Endothelial cell of umbilical vein (primary cell): ENCODE measurements around the gene SKA1. TPM values are rescaled to one million over a fixed set of nuclear protein-coding genes. Genes with fewer than 3 reads are reported as not detected.

ENCODE experiments used
- BruUV-seq: library from RNA; stranded (reverse); fragments of 400-500 nt; replicated peaks from 2 replicates; lab custom pipeline; 2021; lab: Mats Ljungman, UMichigan
- CTCF ChIA-PET: fragments of 300-600, 350-600 bp; sonication (Branson Sonifier 250); formaldehyde crosslinking; loops from one replicate; lab custom pipeline; 2021; ENCODE audit warnings: antibody characterized with exemption, inconsistent platforms; lab: Charles Lee
- POLR2A ChIA-PET: fragments of 300-600, 350-600 bp; sonication (Branson Sonifier 250); formaldehyde crosslinking; loops from one replicate; lab custom pipeline; 2021; ENCODE audit warnings: antibody characterized with exemption, inconsistent platforms; lab: Charles Lee
- DNase-seq: peaks from one replicate; pipeline ENCODE4 v3.0.0-alpha.2; 2011; ENCODE audit warnings: low read depth, low spot score
- FAIRE-seq: peaks from 2 replicates; lab custom pipeline; 2011; peaks lifted over from hg19 to GRCh38; lab: Jason Lieb, UNC
- H2AFZ ChIP-seq: 2 replicates; pipeline ENCODE4 v1.6.0; 2012; ENCODE audit warnings: low read depth, low read length, control low read depth, inconsistent platforms
- H3K27ac ChIP-seq: 2 replicates; pipeline ENCODE4 v1.5.1; 2011; ENCODE audit warnings: low read depth, mild to moderate bottlenecking, control low read depth, low read length, moderate library complexity; ENCODE audit not compliant: insufficient read depth
- H3K27me3 ChIP-seq, 2 experiments: 2 replicates each; pipeline versions ENCODE4 v1.6.0 to v1.6.1; 2011; ENCODE audit warnings: low read length in 2 of 2, mixed read lengths in 1 of 2; ENCODE audit not compliant: control insufficient read depth in 2 of 2, insufficient read depth in 2 of 2
- H3K36me3 ChIP-seq, 2 experiments: 2 replicates in 1 of 2; 3 replicates in 1 of 2; pipeline ENCODE4 v1.5.1; 2011; ENCODE audit warnings: low read length in 2 of 2, mild to moderate bottlenecking in 1 of 2, moderate library complexity in 1 of 2; ENCODE audit not compliant: control insufficient read depth in 2 of 2, insufficient read depth in 2 of 2; ENCODE audit errors: extremely low read depth in 1 of 2
- H3K4me1 ChIP-seq: 3 replicates; pipeline ENCODE4 v1.5.1; 2011; ENCODE audit warnings: mild to moderate bottlenecking, low read length; ENCODE audit not compliant: control insufficient read depth, insufficient read depth; ENCODE audit errors: extremely low read depth
- H3K4me2 ChIP-seq: 2 replicates; pipeline ENCODE4 v1.6.1; 2011; ENCODE audit warnings: low read length, control low read depth, mixed read lengths; ENCODE audit not compliant: insufficient read depth
- H3K4me3 ChIP-seq, 3 experiments: fragments of 200-600 bp in 1 of 3; sonication (generic), shearing (Covaris generic) in 1 of 3; replicated peaks in 1 of 3; 2 replicates each; pipeline ENCODE4 v1.5.1; 2011 to 2016; ENCODE audit warnings: control low read depth in 3 of 3, low read length in 3 of 3, mild to moderate bottlenecking in 2 of 3, inconsistent platforms in 1 of 3, low read depth in 1 of 3, moderate library complexity in 1 of 3; ENCODE audit not compliant: insufficient read depth in 1 of 3
- H3K79me2 ChIP-seq: 2 replicates; pipeline ENCODE4 v1.6.0; 2012; ENCODE audit warnings: low read length, inconsistent platforms; ENCODE audit not compliant: control insufficient read depth, insufficient read depth
- H3K9ac ChIP-seq: replicated peaks from 2 replicates; pipeline ENCODE3; 2011; ENCODE audit warnings: low read length, control low read depth; ENCODE audit not compliant: insufficient read depth; ENCODE audit errors: extremely low read depth
- H3K9me1 ChIP-seq: replicated peaks from 3 replicates; pipeline ENCODE4 v1.6.0; 2011; ENCODE audit warnings: mild to moderate bottlenecking, low read length; ENCODE audit not compliant: control insufficient read depth, insufficient read depth; ENCODE audit errors: extremely low read depth
- H3K9me3 ChIP-seq: replicated peaks from 2 replicates; pipeline ENCODE4 v1.5.1; 2012; ENCODE audit warnings: low read length, inconsistent platforms; ENCODE audit not compliant: control insufficient read depth, insufficient read depth
- H4K20me1 ChIP-seq: replicated peaks from 2 replicates; pipeline ENCODE3; 2011; ENCODE audit warnings: mild to moderate bottlenecking, low read length; ENCODE audit not compliant: control insufficient read depth, insufficient read depth; ENCODE audit errors: extremely low read depth
- CTCF ChIP-seq, 2 donors: IDR thresholded peaks; 1 replicate in 1 of 2; 2 replicates in 1 of 2; pipeline ENCODE4 v1.5.1; 2011; ENCODE audit warnings: low read length in 2 of 2, mild to moderate bottlenecking in 2 of 2, moderate library complexity in 2 of 2, control low read depth in 1 of 2, inconsistent platforms in 1 of 2, low read depth in 1 of 2; ENCODE audit not compliant: insufficient read depth in 1 of 2; ENCODE audit errors: extremely low read depth in 1 of 2
- EZH2 ChIP-seq: IDR thresholded peaks from 2 replicates; pipeline ENCODE4 v1.6.1; 2012; ENCODE audit warnings: borderline replicate concordance, low read depth, mild to moderate bottlenecking, moderate library complexity, low read length, inconsistent platforms; ENCODE audit not compliant: severe bottlenecking
- FOS ChIP-seq: IDR thresholded peaks from 2 replicates; pipeline ENCODE4 v1.6.1; 2011; ENCODE audit warnings: mild to moderate bottlenecking, low read length, moderate library complexity, borderline replicate concordance; ENCODE audit not compliant: insufficient read depth
- GATA2 ChIP-seq: IDR thresholded peaks from 2 replicates; pipeline ENCODE4 v1.7.0; 2011; ENCODE audit warnings: low read depth, mild to moderate bottlenecking, moderate library complexity, mixed read lengths, low read length; ENCODE audit not compliant: insufficient read length, insufficient read depth
- JUN ChIP-seq: IDR thresholded peaks from 2 replicates; pipeline ENCODE4 v1.6.1; 2011; ENCODE audit warnings: borderline replicate concordance, low read depth; ENCODE audit not compliant: insufficient read length, insufficient read depth
- MAX ChIP-seq: IDR thresholded peaks from 2 replicates; pipeline ENCODE4 v1.6.1; 2011; ENCODE audit not compliant: insufficient read depth, insufficient read length
- MYC ChIP-seq: IDR thresholded peaks from one replicate; pipeline ENCODE4 v1.6.1; 2011; ENCODE audit warnings: mild to moderate bottlenecking, low read depth, low read length
- POLR2A ChIP-seq: IDR thresholded peaks from 2 replicates; pipeline ENCODE4 v1.6.1; 2012; ENCODE audit warnings: low read depth, mild to moderate bottlenecking, control low read depth, low read length
- POLR2AphosphoS5 ChIP-seq: IDR thresholded peaks from 2 replicates; pipeline ENCODE4 v1.6.1; 2012; ENCODE audit warnings: low read depth, mild to moderate bottlenecking, control low read depth, low read length, moderate library complexity; ENCODE audit not compliant: insufficient read depth
- dilution Hi-C: fragments of 300-500 bp; cut with MboI; formaldehyde crosslinking; loops from one replicate; pipeline ENCODE4 v1.15.0; 2019; ENCODE audit warnings: low sequenced_read_pairs; ENCODE audit not compliant: extremely low pct_ligation_motif_present
- intact Hi-C: fragments of 100-400 bp; cut with micrococcal nuclease; formaldehyde crosslinking; loops from one replicate; pipeline ENCODE4 v1.10.0; 2022
- polyA plus RNA-seq, 4 experiments: library from polyadenylated mRNA; depleted of rRNA in 3 of 4; stranded (reverse) in 3 of 4; unstranded in 1 of 4; fragments of >200 nt; gene quantifications; 2 replicates each; pipeline versions ENCODE4 v1.2.1 to v1.2.3, GENCODE V29; 2011 to 2012; ENCODE audit warnings: missing spikeins in 1 of 4
- total RNA-seq: library from RNA; stranded (reverse); gene quantifications from 2 replicates; pipeline ENCODE4 v1.2.3, GENCODE V29; 2021

SKA1 gene
- total and polyA plus RNA-seq, 2 donors (not counting 3 experiments of a cell fraction or from before 2014, with no cell fraction given), result 8.7 to 23.9 TPM

DNA sequence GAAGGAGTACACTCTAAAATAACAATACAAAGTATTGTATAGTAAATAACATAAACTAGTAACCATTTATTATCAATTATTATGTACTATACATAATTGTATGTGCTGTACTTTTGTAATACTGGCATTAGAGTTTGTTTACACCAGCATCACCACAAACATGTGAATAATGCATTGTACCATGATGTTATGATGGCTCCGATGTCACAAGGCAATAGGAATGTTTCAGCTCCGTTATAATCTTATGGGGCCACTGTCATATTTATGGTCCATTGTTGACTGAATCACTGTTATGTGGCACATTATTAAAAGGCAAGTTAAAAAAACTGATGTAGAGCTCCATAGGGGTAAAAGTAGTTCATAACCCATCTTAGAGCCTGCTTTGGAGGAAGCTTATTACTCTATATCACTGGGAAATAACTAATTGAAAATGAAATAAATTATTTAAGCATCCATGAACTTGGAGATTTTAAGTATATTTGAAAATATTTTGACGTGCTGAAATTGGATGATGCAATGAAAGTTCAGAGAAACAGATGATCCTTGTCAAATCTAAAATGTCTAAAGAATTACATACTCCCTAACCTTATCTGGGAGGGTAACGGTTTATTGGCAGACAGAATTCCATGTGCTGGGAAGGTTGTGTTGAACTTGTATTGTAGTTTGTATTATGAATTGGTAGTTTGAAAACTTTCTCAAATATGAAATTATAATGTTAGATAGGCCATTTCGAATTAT, 2.4 kb downstream of the SKA1 start:
- Histone ChIP-seq H3K9me3 (no peaks in the 10 kb centered on the region), H3K36me3 (no peaks in the 10 kb centered on the region), H3K9me1 (no peaks in the 10 kb centered on the region), H3K27ac (no peak overlapping the region), H3K4me3 (no peak overlapping the region), H3K79me2 (peaks cover 15% of the 10 kb centered on the region), H3K27me3 (no peaks in the 10 kb centered on the region), H3K4me1 (peaks cover 9% of the 10 kb centered on the region), H2AFZ (no peak overlapping the region), H4K20me1 (no peaks in the 10 kb centered on the region), H3K9ac (no peak overlapping the region), H3K4me2 (no peak overlapping the region)
- ChIA-PET CTCF (interaction anchor here (1.2 to 3.1 kb wide), 2 partner anchors 20 to 52 kb away, joined by 5 to 17 read pairs; no protein-coding TSS in a partner anchor), POLR2A (no interaction called here)
- dilution Hi-C loops, result no loop called here
- FAIRE-seq, result peak; percentile 31
- TF ChIP-seq MYC (no peak), MAX (no peak), GATA2 (no peak), FOS (no peak), CTCF (IDR thresholded peaks at IDR 0.05; ENCODE audit: extremely low read depth in 1 of 2, insufficient read depth in 1 of 2, low read depth in 1 of 2, low read length in 2 of 2) (no peak), POLR2AphosphoS5 (no peak), JUN (no peak), EZH2 (no peak), POLR2A (no peak)
- DNase-seq, result no peak
- BruUV-seq, result no TSS peak
- intact Hi-C loops, result loop anchor here (5.0 kb wide), 1 partner anchor 820 kb away; the partner anchor contains the start of gene MEX3C
